ENCODE measurements around the gene PLSCR5.

DNA sequence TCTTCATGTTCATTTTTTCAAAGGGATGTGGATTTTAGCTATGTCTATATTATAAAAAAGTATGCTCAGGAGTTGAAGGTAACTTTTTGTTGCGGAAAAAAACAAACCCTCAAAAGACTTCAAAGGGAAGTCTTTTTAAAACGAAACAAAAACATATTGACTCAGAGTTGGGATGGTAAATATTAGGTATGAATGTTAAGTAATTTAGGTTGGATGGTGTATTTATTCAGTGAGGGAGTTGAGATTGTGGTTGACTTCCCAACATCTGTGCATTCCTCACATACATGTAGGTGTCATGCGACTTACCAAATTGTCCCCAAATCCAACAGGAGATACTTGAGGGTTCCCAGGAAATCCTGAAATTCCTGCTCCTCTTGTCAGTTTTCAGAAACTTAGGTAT lies 32.7 kb upstream of the PLSCR5 start:
- TF ChIP-seq EZH2 (IDR thresholded peaks at IDR 0.05; ENCODE audit: insufficient read depth, poor library complexity, severe bottlenecking): no peak
- no peak for TF ChIP-seq EZH2phosphoT487 (IDR thresholded peaks at IDR 0.05; ENCODE audit: insufficient read depth, low read depth)
